RWPE2 (cell line): ENCODE data around the gene SCAMP2.

Experiments
- ATAC-seq: fragments of 200-7000 bp; cut with Tn5 transposase; 3 replicates; pipeline ENCODE4 v1.9.1; 2021; ENCODE audit warnings: low read depth
- DNase-seq: peaks from one replicate; pipeline ENCODE4 v3.0.0-alpha.2; 2020; ENCODE audit warnings: low spot score
- H3K27ac ChIP-seq: fragments of 450-650 bp; 2 replicates; pipeline ENCODE4 v1.5.1; 2017; ENCODE audit warnings: mild to moderate bottlenecking; ENCODE audit not compliant: poor library complexity, severe bottlenecking
- H3K27me3 ChIP-seq: fragments of 250-450 bp; sonication (Bioruptor Pico); 2 replicates; pipeline ENCODE4 v1.5.1; 2021; ENCODE audit warnings: mild to moderate bottlenecking, moderate library complexity; ENCODE audit not compliant: insufficient read depth, poor library complexity, severe bottlenecking
- H3K36me3 ChIP-seq: fragments of 250-450 bp; sonication (Bioruptor Pico); 2 replicates; pipeline ENCODE4 v1.5.1; 2020; ENCODE audit warnings: low read depth, mild to moderate bottlenecking, moderate library complexity
- H3K4me1 ChIP-seq: fragments of 250-450 bp; sonication (Bioruptor Pico); 2 replicates; pipeline ENCODE4 v1.5.1; 2021; ENCODE audit warnings: mild to moderate bottlenecking, moderate library complexity; ENCODE audit not compliant: insufficient read depth, poor library complexity, severe bottlenecking
- H3K4me3 ChIP-seq: fragments of 250-450 bp; sonication (Bioruptor Pico); 2 replicates; pipeline ENCODE4 v1.5.1; 2021; ENCODE audit warnings: mild to moderate bottlenecking, moderate library complexity; ENCODE audit not compliant: severe bottlenecking
- H3K9me3 ChIP-seq: fragments of 250-450 bp; sonication (Bioruptor Pico); 2 replicates; pipeline ENCODE4 v1.5.1; 2021; ENCODE audit warnings: mild to moderate bottlenecking, moderate library complexity; ENCODE audit not compliant: severe bottlenecking
- TF ChIP-seq, protein P1 (sequence below): fragments of 450-650 bp; IDR thresholded peaks from one replicate; pipeline ENCODE4 v1.5.1; 2017; ENCODE audit warnings: mild to moderate bottlenecking, moderate library complexity; ENCODE audit not compliant: poor library complexity, severe bottlenecking

SCAMP2 gene

DNA sequence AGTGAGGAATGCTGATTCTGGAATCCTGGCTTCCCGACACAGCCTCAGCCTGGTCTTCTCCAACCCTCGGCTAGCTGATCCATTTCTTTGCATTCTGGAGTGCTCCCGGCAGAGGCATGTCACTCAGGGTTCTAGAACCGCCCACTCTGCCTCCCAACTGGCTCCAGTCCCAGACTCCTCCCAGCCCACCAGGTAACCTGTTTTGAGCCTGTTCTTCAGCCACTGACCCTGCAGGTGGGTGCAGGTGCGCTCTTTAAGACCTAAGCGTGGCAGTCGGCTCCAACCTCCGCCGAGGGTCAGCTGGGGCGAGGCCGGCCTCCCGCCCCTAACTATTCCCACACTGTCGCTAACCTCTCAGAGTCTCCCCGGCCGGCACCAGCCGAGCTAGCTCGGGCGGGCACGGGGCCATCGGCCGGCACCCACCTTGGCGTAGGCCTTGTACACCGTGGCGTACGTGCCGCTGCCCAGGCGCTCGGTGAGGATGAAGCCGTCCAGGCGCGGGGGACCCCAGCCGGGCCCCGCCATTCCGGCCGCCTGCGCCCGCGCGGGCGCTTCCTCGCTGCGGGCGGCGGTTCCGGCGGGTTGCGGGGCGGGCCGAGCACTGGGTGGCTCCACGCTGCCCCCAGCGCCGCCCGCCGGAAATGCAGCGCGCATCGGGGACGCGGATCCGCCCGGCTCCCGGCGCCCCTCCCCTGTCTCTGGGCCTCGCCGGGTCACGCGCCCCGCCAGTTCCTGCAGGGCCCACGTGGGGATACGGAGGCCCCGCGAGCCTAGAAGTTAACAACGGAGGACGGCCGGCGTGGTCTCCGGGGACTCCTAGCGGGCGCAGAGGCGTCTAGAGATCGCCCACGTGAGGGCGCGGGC lies 30.4 kb downstream of the SCAMP2 start, which contains the start of gene ULK3:
Gene ULK3 (minus strand): TSS at position 576 of the 864 bp plus-strand sequence. CDS start 51 bp downstream, at position 525.
- Histone ChIP-seq H3K4me1 (peaks cover 4% of the 10 kb centered on the region), H3K27ac (peak within 1 kb of the TSS; percentile 43), H3K9me3 (no peaks in the 10 kb centered on the region), H3K36me3 (peaks cover 3% of the 10 kb centered on the region; the same call in 1 of the 2 replicates), H3K4me3 (peak within 1 kb of the TSS; percentile 89), H3K27me3 (no peaks in the 10 kb centered on the region)
- ATAC-seq (peak; percentile 85), DNase-seq (peak; percentile 93)
- TF ChIP-seq, protein P1, sequence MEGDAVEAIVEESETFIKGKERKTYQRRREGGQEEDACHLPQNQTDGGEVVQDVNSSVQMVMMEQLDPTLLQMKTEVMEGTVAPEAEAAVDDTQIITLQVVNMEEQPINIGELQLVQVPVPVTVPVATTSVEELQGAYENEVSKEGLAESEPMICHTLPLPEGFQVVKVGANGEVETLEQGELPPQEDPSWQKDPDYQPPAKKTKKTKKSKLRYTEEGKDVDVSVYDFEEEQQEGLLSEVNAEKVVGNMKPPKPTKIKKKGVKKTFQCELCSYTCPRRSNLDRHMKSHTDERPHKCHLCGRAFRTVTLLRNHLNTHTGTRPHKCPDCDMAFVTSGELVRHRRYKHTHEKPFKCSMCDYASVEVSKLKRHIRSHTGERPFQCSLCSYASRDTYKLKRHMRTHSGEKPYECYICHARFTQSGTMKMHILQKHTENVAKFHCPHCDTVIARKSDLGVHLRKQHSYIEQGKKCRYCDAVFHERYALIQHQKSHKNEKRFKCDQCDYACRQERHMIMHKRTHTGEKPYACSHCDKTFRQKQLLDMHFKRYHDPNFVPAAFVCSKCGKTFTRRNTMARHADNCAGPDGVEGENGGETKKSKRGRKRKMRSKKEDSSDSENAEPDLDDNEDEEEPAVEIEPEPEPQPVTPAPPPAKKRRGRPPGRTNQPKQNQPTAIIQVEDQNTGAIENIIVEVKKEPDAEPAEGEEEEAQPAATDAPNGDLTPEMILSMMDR: peak; percentile 99

DNA sequence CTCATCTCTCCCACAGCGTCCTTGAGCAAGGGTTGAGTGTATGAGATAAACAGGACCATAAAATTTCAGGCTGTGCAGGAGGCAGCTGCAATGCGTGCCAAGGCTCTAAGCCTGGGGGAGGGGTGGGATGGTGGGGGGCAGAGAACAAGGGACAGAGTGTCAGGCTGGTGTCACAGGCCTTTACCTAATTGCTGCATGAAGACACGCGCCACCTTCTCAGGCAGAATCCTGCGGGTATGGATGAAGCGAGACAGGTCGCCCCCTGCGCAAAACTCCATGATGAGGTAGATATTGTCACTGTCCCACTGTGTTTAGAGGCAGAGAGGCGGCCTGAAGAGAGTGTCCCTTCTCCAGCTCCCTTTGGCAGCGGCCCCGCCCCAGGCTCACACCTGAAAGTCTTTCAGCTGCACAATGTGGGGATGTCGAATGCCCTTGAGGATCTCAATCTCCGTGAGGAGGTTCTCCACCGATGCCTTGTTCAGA lies 31.2 kb downstream of the SCAMP2 start:
- Histone ChIP-seq H3K9me3 (no peaks in the 10 kb centered on the region), H3K27me3 (no peaks in the 10 kb centered on the region), H3K36me3 (peaks cover 3% of the 10 kb centered on the region; the same call in 1 of the 2 replicates), H3K4me1 (peaks cover 4% of the 10 kb centered on the region), H3K27ac (no peak overlapping the region), H3K4me3 (peak overlapping the region; percentile 89)
- no peak for ATAC-seq
- TF ChIP-seq, protein P1: no peak
- DNase-seq: peak; percentile 67

DNA sequence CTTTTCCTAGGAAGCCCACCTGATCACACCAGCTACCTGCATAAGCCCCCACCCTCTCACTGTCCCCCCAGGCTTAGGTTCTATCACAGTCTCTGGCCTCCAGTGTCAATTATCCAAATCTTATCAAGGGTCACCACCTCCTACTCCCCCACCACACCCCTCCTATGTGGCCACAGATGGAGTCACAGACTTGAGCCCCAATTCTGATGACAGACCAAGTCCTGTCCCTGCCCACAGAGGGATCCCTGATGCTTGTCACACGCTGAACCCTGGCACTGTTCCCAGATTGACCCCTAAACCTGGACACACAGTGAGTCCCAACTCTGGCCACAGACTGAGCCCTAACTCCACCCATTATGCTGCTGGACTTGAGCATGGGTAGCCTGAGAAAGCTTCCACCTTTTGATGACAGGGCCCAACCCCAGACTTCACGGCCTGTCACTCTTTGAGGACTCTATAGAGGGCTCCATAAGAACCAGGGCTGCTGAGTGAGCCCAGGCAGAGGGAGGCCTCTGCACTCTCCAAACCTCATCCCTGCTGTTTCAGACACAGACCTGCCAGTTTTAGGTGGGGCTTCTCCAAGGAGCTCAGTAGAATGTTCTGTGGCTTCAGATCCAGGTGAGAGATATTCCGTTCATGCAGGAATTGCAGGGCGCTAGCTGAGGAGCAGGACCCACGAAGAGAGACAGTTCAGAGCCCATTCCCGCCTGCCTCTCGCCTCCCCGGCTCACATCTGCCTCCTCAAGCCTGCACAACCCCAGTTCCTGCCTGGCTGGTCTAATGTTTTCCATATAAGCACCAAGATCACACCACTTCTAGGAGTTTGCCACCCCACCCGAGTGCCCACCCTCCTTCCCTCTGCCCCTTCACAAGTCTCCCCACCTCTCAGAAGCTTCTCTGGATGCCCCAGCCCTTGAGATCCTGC lies 32.1 kb downstream of the SCAMP2 start:
- ATAC-seq (no peak), DNase-seq (peak; percentile 65)
- H3K9me3 ChIP-seq: no peaks in the 10 kb centered on the region
- H3K27ac ChIP-seq: no peak overlapping the region
- TF ChIP-seq, protein P1: no peak
- H3K36me3 ChIP-seq: peaks cover 3% of the 10 kb centered on the region; the same call in 1 of the 2 replicates
- peaks cover 4% of the 10 kb centered on the region for H3K4me1 ChIP-seq
- H3K4me3 ChIP-seq: no peak overlapping the region
- H3K27me3 ChIP-seq: no peaks in the 10 kb centered on the region

DNA sequence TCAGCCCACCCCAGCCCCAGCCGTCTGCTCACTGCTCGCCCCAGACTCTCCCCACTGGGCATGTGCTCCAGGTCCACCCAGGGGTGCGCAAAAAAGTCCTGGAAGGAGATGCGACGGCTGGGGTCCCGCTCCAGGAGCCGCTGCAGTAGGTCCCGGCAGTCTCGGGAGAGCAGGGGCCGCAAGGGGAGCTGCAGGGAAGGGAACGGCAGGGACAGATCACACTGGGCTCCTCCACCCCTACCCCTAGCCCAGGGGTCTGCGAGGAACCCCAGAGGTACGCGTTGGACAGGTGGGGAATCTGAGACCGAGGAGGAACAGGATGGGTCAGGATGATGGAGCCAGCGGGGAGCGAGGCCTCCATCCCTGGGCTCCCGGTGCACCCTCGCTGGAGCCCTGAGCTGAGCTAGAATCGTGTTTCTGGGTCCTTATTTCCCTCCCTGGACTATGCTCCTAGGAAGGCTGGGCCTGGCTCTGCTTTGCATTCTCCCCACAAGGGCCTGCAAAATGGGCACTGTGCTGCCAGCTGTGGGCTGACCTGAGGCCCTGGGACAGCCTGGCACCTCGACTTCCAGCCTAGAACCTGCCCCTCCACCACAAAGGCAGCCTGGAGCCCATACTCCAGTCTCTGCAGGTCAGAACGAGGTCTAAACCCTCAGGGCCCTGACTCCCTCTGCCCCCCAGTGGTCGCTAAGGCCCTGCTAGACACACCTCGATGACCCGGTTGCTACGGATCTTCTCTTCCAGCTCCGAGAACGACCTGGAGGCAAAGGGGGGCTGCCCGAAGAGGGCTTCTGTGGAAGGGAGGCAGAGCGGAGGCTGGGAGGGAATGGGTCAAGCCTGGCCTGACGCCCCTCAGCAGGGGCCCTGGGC lies 33.4 kb downstream of the SCAMP2 start:
- Histone ChIP-seq H3K4me1 (peaks cover 4% of the 10 kb centered on the region), H3K9me3 (no peaks in the 10 kb centered on the region), H3K4me3 (no peak overlapping the region), H3K27me3 (no peaks in the 10 kb centered on the region), H3K27ac (no peak overlapping the region), H3K36me3 (peaks cover 3% of the 10 kb centered on the region; the same call in 1 of the 2 replicates)
- ATAC-seq (no peak), DNase-seq (peak; percentile 66)
- TF ChIP-seq, protein P1: peak; percentile 40
